Mucosa of gallbladder (tissue), 1 donor: Measurements from ENCODE around the gene OR2G6. TPM values are rescaled to one million over a fixed set of nuclear protein-coding genes. Genes with fewer than 3 reads are reported as not detected.
"Not testable (repeated sequence)": the region's sequence is repeated elsewhere in the genome, so short reads cannot be mapped to it uniquely, and the experiment has no call there.

ENCODE experiments used
- DNase-seq: peaks from one replicate; pipeline ENCODE4 v3.0.0-alpha.2; 2020; ENCODE audit warnings: low spot score
- total RNA-seq: library from RNA; stranded (reverse); gene quantifications from one replicate; pipeline ENCODE4 v1.2.1, GENCODE V29; 2021
- donor health status: DM: no; HTN: no; CAD: no.

OR2G6 gene
- total RNA-seq, 1 donor from 2014 or later: not detected

- DNase-seq: not testable (repeated sequence)
Measured at GRCh38 chr1:248574657-248575056, 66.8 kb downstream of the OR2G6 start, which contains the start of gene OR2T34. Gene OR2T34 (minus strand): TSS chr1:248574757. CDS start chr1:248574757, 0 bp downstream.

GRCh38 chr1:248576260-248576980 lies 68.5 kb downstream of the OR2G6 start:
- DNase-seq: no peak

Other genes starting within 250 kb of the OR2G6 start
- not detected for gene OR2T33, start 230.1 kb upstream of the OR2G6 start, total RNA-seq
- gene OR2T12, start 204.6 kb upstream of the OR2G6 start, total RNA-seq: not detected
- not detected for gene OR2M7, start 183.5 kb upstream of the OR2G6 start, total RNA-seq
- gene OR14C36, start 159.3 kb upstream of the OR2G6 start, total RNA-seq: not detected
- not detected for gene OR2T4, start 146.4 kb upstream of the OR2G6 start, total RNA-seq
- not detected for gene OR2T6, start 132.3 kb upstream of the OR2G6 start, total RNA-seq
- not detected for gene OR2T1, start 105.0 kb upstream of the OR2G6 start, total RNA-seq
- not detected for gene OR2T2, start 62.4 kb upstream of the OR2G6 start, total RNA-seq
- gene OR2T3, start 34.7 kb upstream of the OR2G6 start, total RNA-seq: not detected
- not detected for gene OR2T5, start 19.5 kb upstream of the OR2G6 start, total RNA-seq
- not detected for gene OR2T29, start 54.7 kb downstream of the OR2G6 start, total RNA-seq
- not detected for gene OR2T34, start 66.7 kb downstream of the OR2G6 start, total RNA-seq
- not detected for gene OR2T10, start 89.6 kb downstream of the OR2G6 start, total RNA-seq
- gene OR2T11, start 127.0 kb downstream of the OR2G6 start, total RNA-seq: not detected
- gene OR2T35, start 137.2 kb downstream of the OR2G6 start, total RNA-seq: not detected
- gene OR2T27, start 147.5 kb downstream of the OR2G6 start, total RNA-seq: not detected
- gene OR14I1, start 194.7 kb downstream of the OR2G6 start, total RNA-seq: not detected
- not detected for gene LYPD8, start 247.7 kb downstream of the OR2G6 start, total RNA-seq